ENCODE measurements around the gene COL5A1.

COL5A1 gene

DNA sequence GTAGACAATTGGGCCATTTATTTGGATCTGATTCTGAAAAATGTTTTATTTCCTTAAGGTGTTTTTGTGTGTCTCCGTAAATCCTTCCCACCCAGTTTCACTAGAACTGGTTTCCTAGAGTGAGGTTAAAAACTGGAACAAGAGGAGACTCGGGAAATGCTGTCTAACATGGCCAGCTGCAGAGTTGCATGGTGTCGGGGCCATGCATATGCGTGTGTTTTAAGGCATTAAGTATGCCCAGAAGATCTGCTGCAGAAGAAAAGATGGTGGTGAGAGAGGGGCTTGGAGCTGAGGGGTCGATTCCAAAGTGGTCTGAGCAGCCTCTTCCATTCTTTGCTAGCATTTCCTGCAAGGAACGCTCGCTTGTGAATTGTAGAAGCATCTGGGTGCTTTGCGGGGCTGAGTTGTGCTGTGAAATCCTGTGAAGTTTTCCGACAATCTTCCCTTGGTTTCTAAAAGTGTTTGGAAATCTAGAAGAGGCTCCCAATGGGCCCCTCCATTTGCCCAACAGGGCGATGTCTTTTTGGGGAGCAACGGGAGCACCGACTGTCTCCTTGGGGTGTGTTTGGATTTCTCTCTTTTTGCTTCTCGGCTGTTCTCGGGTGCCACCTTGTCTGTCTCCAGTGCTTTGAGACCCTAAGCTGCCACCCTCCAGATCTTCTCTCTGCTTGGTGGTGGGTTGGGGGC, 113.8 kb downstream of the COL5A1 start:
- H3K4me3 ChIP-seq (ENCODE audit: low read length) = no peak overlapping the region
- TF ChIP-seq ZNF274 (IDR thresholded peaks at IDR 0.05; ENCODE audit: low read depth, low read length) = no peak

DNA sequence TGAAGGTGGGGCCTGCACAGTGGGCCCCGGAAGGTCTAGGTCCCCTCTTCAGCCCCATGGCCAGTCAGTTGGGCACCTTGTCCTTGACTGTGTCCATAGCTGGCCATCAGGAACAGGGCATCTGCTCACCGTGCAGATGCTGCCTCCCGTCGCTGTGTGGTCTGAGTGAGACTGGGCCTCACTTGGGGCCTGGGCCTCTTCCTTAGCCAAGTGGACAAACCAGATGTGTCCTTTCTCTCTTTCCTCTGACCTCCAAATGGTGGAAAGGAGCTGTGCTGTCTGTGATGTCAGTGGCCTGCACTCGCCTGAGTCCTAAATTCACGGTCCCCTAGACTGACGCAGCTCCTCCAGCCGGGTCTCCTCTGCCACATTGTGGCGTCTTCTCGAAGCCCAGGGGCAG, 114.5 kb downstream of the COL5A1 start:
- H3K4me3 ChIP-seq (ENCODE audit: low read length) = no peak overlapping the region
- no peak for TF ChIP-seq ZNF274 (IDR thresholded peaks at IDR 0.05; ENCODE audit: low read depth, low read length)

DNA sequence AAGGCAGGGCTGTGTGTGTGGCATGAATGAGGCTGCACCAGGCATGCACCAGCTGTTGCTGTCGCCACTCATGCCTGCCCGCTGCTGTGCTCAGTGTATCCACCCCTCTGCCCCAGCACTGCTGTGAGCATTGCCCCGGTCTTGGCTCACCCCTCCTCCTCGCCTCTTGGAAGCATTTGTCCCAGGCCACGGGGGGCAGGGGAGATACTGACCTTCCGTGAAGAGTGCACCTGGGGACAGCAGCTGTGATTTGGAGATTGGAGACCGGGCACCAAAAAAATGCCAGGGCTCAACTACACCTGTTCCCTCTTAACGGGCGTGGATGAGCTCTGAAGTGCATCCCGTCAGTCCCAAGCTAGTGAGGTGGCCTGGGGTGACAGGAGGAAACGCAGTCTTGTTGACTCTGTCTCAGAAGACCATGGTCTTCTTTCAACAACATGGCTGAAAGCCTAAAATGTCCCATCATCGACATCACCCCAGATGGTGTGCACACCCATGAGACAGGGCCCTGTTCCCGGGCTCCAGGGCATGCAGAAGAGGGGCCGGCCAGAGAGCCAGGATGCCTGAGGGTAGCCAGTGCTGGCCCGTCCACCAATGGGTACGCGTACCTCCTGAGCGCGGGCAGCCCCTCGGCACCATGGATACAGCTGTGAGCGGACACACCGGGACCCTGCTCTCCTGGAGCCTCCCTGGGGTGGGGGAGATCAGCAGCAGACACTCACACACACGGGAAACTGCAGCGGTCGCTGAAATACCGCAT, 115.8 kb downstream of the COL5A1 start:
- H3K4me3 ChIP-seq (ENCODE audit: low read length) = no peak overlapping the region
- no peak for TF ChIP-seq ZNF274 (IDR thresholded peaks at IDR 0.05; ENCODE audit: low read depth, low read length)

DNA sequence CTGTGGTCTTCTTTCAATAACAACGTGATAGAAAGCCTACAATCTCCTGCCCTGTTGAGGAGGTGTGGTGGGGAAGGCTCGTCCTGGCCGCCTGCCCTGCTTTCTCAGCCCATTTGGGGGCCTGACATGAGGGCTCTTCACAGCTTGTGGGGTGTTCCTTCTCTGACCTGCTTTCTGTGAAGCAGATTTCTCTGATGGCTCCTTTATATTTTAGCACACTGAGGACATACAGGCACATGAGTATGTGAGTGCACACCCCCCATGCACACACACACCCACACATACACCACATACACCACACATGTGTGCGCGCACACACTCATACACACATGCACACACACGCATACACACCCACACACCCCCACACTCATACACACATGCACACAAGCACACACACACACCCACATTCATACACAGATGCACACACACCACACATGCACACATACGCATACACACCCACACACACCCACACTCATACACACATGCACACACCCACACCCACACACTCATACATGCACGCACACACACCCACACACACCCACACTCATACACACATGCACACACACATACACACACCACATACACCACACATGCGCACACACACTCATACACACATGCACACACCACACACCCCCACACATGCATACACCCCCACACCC, 117.5 kb downstream of the COL5A1 start:
- H3K4me3 ChIP-seq (ENCODE audit: low read length) = no peak overlapping the region

DNA sequence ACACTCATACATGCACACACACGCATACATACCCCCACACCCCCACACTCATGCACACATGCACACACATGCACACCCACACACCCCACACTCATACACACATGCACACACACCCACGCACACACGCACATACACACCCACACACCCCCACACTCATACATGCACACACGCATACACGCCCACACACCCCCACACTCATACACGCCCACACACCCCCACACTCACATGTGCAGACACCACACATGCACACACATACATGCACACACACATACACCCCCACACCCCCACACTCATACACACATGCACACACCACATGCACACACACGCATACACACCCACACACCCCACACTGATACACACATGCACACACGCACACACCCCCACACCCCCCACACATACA, 118.3 kb downstream of the COL5A1 start:
- no peak for TF ChIP-seq ZNF274 (IDR thresholded peaks at IDR 0.05; ENCODE audit: low read depth, low read length)

More for the DNA sequence above, 117.5 kb downstream of the COL5A1 start:
- no peak for TF ChIP-seq ZNF274 (IDR thresholded peaks at IDR 0.05; ENCODE audit: low read depth, low read length)

DNA sequence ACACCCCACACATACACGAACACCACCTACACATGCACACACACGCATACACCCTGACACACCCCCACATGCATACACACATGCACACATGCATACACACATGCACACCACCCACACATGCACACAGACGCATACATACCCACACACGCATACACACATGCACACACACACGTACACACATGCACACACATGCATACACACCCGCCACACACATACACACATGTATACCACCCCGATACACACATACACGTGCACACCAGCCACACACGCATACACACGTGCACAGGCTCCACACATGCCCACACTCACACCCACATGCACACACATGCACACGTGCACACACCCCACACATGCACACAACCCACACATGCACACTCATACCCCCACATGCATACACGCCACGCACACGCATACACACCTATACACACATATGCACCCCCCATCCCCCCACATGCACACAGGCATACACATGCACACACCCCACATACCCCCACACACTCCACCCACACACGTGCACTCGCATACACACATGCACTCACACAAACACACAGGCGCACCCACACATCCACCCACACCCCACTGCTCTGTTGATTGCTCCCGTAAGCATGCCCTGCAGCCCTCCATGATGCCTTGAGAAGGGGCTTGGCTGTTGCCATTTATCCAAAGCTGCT, 119.3 kb downstream of the COL5A1 start:
- no peak for TF ChIP-seq ZNF274 (IDR thresholded peaks at IDR 0.05; ENCODE audit: low read depth, low read length)
- H3K4me3 ChIP-seq (ENCODE audit: low read length) = no peak overlapping the region

More for the DNA sequence above, 118.3 kb downstream of the COL5A1 start:
- no peak overlapping the region for H3K4me3 ChIP-seq (ENCODE audit: low read length)

- H3K4me3 ChIP-seq (ENCODE audit: low read length) = no peak overlapping the region
- no peak for TF ChIP-seq ZNF274 (IDR thresholded peaks at IDR 0.05; ENCODE audit: low read depth, low read length)
These were observed 123.1 kb downstream of the COL5A1 start for GRCh38 chr9:134764473-134765269.

GRCh38 chr9:134765785-134766184, 124.2 kb downstream of the COL5A1 start:
- no peak for TF ChIP-seq ZNF274 (IDR thresholded peaks at IDR 0.05; ENCODE audit: low read depth, low read length)
- no peak overlapping the region for H3K4me3 ChIP-seq (ENCODE audit: low read length)

DNA sequence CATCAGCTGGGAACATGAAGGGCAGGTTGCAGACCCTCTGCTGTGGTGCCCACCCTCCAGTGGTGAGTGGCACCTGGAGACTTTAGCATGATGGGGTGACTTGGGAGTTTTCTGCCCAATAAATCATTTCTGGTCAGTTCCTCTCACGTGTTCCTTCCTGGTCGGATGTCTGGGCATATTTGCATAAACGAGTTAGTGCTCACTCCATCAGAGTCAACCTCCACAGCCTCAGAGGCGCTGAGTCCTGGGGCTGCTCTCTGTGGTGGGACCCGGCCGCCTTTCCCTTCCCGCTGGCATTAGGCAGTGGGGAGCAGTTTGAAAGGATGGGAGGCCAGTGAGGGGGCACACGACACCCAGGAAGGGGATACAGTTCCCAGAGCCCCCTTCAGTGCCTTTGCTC, 125.0 kb downstream of the COL5A1 start:
- no peak for TF ChIP-seq ZNF274 (IDR thresholded peaks at IDR 0.05; ENCODE audit: low read depth, low read length)
- no peak overlapping the region; the same call in 1 of the 2 replicates for H3K4me3 ChIP-seq (ENCODE audit: low read length)

GRCh38 chr9:134768332-134768708, 126.7 kb downstream of the COL5A1 start:
- no peak overlapping the region for H3K4me3 ChIP-seq (ENCODE audit: low read length)
- TF ChIP-seq ZNF274 (IDR thresholded peaks at IDR 0.05; ENCODE audit: low read depth, low read length) = no peak

- TF ChIP-seq ZNF274 (IDR thresholded peaks at IDR 0.05; ENCODE audit: low read depth, low read length) = no peak
- H3K4me3 ChIP-seq (ENCODE audit: low read length) = no peak overlapping the region
These were observed 127.2 kb downstream of the COL5A1 start for GRCh38 chr9:134768709-134769351.

- TF ChIP-seq ZNF274 (IDR thresholded peaks at IDR 0.05; ENCODE audit: low read depth, low read length) = no peak
- no peak overlapping the region for H3K4me3 ChIP-seq (ENCODE audit: low read length)
These were observed 129.7 kb downstream of the COL5A1 start for GRCh38 chr9:134770972-134771971.
